Activated CD4-positive, alpha-beta T cell treated with anti-CD3 and anti-CD28 coated beads, Interleukin-2, amount 50 U/mL, for 1 hour (primary cell): ENCODE measurements around the gene GPATCH8.
"Not testable (repeated sequence)": the region's sequence is repeated elsewhere in the genome, so short reads cannot be mapped to it uniquely, and the experiment has no call there.

ENCODE experiments used
- DNase-seq: peaks from one replicate; pipeline ENCODE4 v3.0.0-alpha.2; 2020

GPATCH8 gene

GRCh38 chr17:44503147-44504029 is at the start of gene GPATCH8:
TSS of gene GPATCH8 (minus strand) at chr17:44503406. CDS start at chr17:44503370, 36 bp downstream.
- DNase-seq: peak; percentile 90

- no peak for DNase-seq
Observed at GRCh38 chr17:44552361-44552760, 49.2 kb upstream of the GPATCH8 start.

- no peak for DNase-seq
Observed at GRCh38 chr17:44549686-44550085, 46.5 kb upstream of the GPATCH8 start.

- no peak for DNase-seq
Observed at GRCh38 chr17:44548376-44549230, 45.4 kb upstream of the GPATCH8 start.

- no peak for DNase-seq
Observed at GRCh38 chr17:44547625-44548267, 44.5 kb upstream of the GPATCH8 start.

- no peak for DNase-seq
Observed at GRCh38 chr17:44546671-44547606, 43.7 kb upstream of the GPATCH8 start.

- DNase-seq: no peak
Observed at GRCh38 chr17:44543905-44544523, 40.8 kb upstream of the GPATCH8 start.

- DNase-seq: no peak
Observed at GRCh38 chr17:44543213-44543904, 40.2 kb upstream of the GPATCH8 start.

- DNase-seq: no peak
Observed at GRCh38 chr17:44541884-44542581, 38.8 kb upstream of the GPATCH8 start.

GRCh38 chr17:44540246-44541084 is 37.3 kb upstream of the GPATCH8 start:
- no peak for DNase-seq

GRCh38 chr17:44539673-44540072 is 36.5 kb upstream of the GPATCH8 start:
- DNase-seq: no peak

- not testable (repeated sequence) for DNase-seq
Observed at GRCh38 chr17:44537922-44538321, 34.7 kb upstream of the GPATCH8 start.

GRCh38 chr17:44536090-44536953 is 33.1 kb upstream of the GPATCH8 start:
- DNase-seq: no peak

GRCh38 chr17:44533533-44534246 is 30.5 kb upstream of the GPATCH8 start:
- peak; percentile 90 for DNase-seq

GRCh38 chr17:44530896-44531418 is 27.8 kb upstream of the GPATCH8 start:
- no peak for DNase-seq

GRCh38 chr17:44529864-44530263 is 26.7 kb upstream of the GPATCH8 start:
- no peak for DNase-seq

- no peak for DNase-seq
Observed at GRCh38 chr17:44527954-44528353, 24.7 kb upstream of the GPATCH8 start.
